SU-DHL-6 (cell line): ENCODE data around the gene NTRK3.

Source experiments
- EZH2phosphoT487 ChIP-seq: fragments of 200-600 bp; sonication (generic), shearing (Covaris generic); conservative IDR thresholded peaks from 2 replicates; pipeline ENCODE4 v1.6.1; 2018; ENCODE audit warnings: mild to moderate bottlenecking, antibody characterized with exemption, low read length, moderate library complexity, mixed read lengths
- TF ChIP-seq, protein P1 (sequence below): fragments of 200-600 bp; sonication (generic); IDR thresholded peaks from one replicate; pipeline ENCODE4 v1.5.1; 2017; ENCODE audit warnings: antibody characterized with exemption, mild to moderate bottlenecking, low read length, moderate library complexity; ENCODE audit not compliant: insufficient read depth, poor library complexity, severe bottlenecking

DNA sequence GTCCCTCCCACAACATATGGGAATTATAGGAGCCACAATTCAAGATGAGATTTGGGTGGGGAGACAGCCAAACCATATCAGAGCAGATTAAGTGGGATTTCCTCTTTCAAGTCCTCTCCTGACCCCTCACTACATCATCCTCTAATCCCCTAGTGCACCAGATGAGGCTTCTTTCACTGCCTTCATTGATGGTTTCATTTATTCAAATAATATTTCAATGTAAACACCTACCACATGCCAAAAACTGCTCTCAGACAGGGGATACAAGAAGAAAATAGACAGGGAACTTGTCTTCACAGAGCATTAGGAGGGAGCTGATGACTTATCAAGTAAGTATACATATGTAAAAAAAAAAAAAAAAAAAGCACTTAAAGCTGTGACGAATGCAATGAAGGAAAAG, 180.2 kb downstream of the NTRK3 start:
- TF ChIP-seq, protein P1, sequence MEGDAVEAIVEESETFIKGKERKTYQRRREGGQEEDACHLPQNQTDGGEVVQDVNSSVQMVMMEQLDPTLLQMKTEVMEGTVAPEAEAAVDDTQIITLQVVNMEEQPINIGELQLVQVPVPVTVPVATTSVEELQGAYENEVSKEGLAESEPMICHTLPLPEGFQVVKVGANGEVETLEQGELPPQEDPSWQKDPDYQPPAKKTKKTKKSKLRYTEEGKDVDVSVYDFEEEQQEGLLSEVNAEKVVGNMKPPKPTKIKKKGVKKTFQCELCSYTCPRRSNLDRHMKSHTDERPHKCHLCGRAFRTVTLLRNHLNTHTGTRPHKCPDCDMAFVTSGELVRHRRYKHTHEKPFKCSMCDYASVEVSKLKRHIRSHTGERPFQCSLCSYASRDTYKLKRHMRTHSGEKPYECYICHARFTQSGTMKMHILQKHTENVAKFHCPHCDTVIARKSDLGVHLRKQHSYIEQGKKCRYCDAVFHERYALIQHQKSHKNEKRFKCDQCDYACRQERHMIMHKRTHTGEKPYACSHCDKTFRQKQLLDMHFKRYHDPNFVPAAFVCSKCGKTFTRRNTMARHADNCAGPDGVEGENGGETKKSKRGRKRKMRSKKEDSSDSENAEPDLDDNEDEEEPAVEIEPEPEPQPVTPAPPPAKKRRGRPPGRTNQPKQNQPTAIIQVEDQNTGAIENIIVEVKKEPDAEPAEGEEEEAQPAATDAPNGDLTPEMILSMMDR, result no peak
- TF ChIP-seq EZH2phosphoT487, result no peak
